ENCODE data around the gene IL17REL. TPM values are rescaled to one million over a fixed set of nuclear protein-coding genes. Genes with fewer than 3 reads are reported as not detected.

IL17REL gene
- polyA plus RNA-seq, 3 donors = not detected

- no peaks in the 10 kb centered on the region for H3K9me3 ChIP-seq (replicated peaks in 1 of 2; ENCODE audit: control insufficient read depth in 1 of 2, insufficient read depth in 1 of 2, low read length in 2 of 2)
- intact Hi-C loops (cut with micrococcal nuclease) = loop anchor here in 1 of 2 donors (10.0 kb wide), 1 partner anchor 342 kb away; the partner anchor contains the start of gene PLXNB2
- H3K4me2 ChIP-seq (replicated peaks; ENCODE audit: extremely low read depth, low read length, poor library complexity, severe bottlenecking) = peak overlapping the region; percentile 88
- H2AFZ ChIP-seq (ENCODE audit: insufficient read depth, low read depth, low read length, poor library complexity, severe bottlenecking) = no peak overlapping the region
- H3K36me3 Mint-ChIP-seq = peaks cover 19 to 35% of the 10 kb centered on the region in 2 donors
- H3K27ac Mint-ChIP-seq = peak overlapping the region; percentile 64 to 92 (median 87)
- H3K9ac ChIP-seq (ENCODE audit: insufficient read depth, low read length, poor library complexity, severe bottlenecking) = peak overlapping the region; percentile 100
- H3K27me3 ChIP-seq (ENCODE audit: control insufficient read depth in 2 of 2, insufficient read depth in 2 of 2, low read length in 2 of 2) = no peaks in the 10 kb centered on the region
- H3K4me1 Mint-ChIP-seq = peaks cover 57% of the 10 kb centered on the region
- no peak for TF ChIP-seq CTCF (IDR thresholded peaks at IDR 0.05)
- DNase-seq = no peak
- peaks cover 67% of the 10 kb centered on the region for H4K20me1 ChIP-seq (ENCODE audit: insufficient read depth, low read length)
- peak overlapping the region; percentile 80 to 97 (median 94) for H3K4me3 ChIP-seq (replicated peaks in 1 of 3; ENCODE audit: low read depth in 2 of 3, low read length in 3 of 3)
- peaks cover 64 to 70% of the 10 kb centered on the region in 2 donors for H3K4me1 ChIP-seq (ENCODE audit: control insufficient read depth in 1 of 2, insufficient read depth in 2 of 2, low read length in 2 of 2)
- H3K27me3 Mint-ChIP-seq (ENCODE audit: low read depth in 3 of 3) = peaks cover 0 to under 1% (median 0%) of the 10 kb centered on the region in 3 donors
- 80% methylated on average over 61 of the region's 63 CpGs for WGBS (ENCODE audit: insufficient coverage)
- peaks cover 51% of the 10 kb centered on the region for H3K79me2 ChIP-seq (ENCODE audit: insufficient read depth, low read length)
- peak overlapping the region; percentile 78 to 95 for H3K4me3 Mint-ChIP-seq
- H3K27ac ChIP-seq (ENCODE audit: low read depth in 1 of 2, low read length in 2 of 2) = peak overlapping the region; percentile 84 to 99
- peaks cover 26 to 27% of the 10 kb centered on the region in 2 donors for H3K36me3 ChIP-seq (replicated peaks in 1 of 2; ENCODE audit: control insufficient read depth in 1 of 2, insufficient read depth in 2 of 2, low read length in 2 of 2)
- no peaks in the 10 kb centered on the region for H3K9me3 Mint-ChIP-seq
These were observed 49.6 kb downstream of the IL17REL start for GRCh38 chr22:49962751-49963646.

GRCh38 chr22:49962012-49962750, 50.4 kb downstream of the IL17REL start:
- intact Hi-C loops (cut with micrococcal nuclease) = loop anchor here in 1 of 2 donors (10.0 kb wide), 1 partner anchor 343 kb away; the partner anchor contains the start of gene PLXNB2

More at GRCh38 chr22:49962012-49962750, 50.4 kb downstream of the IL17REL start:
- Histone ChIP-seq H3K36me3 (replicated peaks in 1 of 2; ENCODE audit: control insufficient read depth in 1 of 2, insufficient read depth in 2 of 2, low read length in 2 of 2) (peaks cover 26 to 27% of the 10 kb centered on the region in 2 donors), H3K9ac (ENCODE audit: insufficient read depth, low read length, poor library complexity, severe bottlenecking) (peak overlapping the region; percentile 100), H3K9me3 (replicated peaks in 1 of 2; ENCODE audit: control insufficient read depth in 1 of 2, insufficient read depth in 1 of 2, low read length in 2 of 2) (no peaks in the 10 kb centered on the region), H4K20me1 (ENCODE audit: insufficient read depth, low read length) (peaks cover 61% of the 10 kb centered on the region), H3K4me1 (ENCODE audit: control insufficient read depth in 1 of 2, insufficient read depth in 2 of 2, low read length in 2 of 2) (peaks cover 56 to 62% of the 10 kb centered on the region in 2 donors), H3K4me2 (replicated peaks; ENCODE audit: extremely low read depth, low read length, poor library complexity, severe bottlenecking) (peak overlapping the region; percentile 88), H3K27ac (ENCODE audit: low read depth in 1 of 2, low read length in 2 of 2) (peak overlapping the region; percentile 91 to 99), H2AFZ (ENCODE audit: insufficient read depth, low read depth, low read length, poor library complexity, severe bottlenecking) (no peak overlapping the region), H3K4me3 (replicated peaks in 1 of 3; ENCODE audit: low read depth in 2 of 3, low read length in 3 of 3) (peak overlapping the region; percentile 80 to 97 (median 94)), H3K27me3 (ENCODE audit: control insufficient read depth in 2 of 2, insufficient read depth in 2 of 2, low read length in 2 of 2) (no peaks in the 10 kb centered on the region), H3K79me2 (ENCODE audit: insufficient read depth, low read length) (peaks cover 48% of the 10 kb centered on the region)
- Mint-ChIP-seq H3K4me3 (peak overlapping the region; percentile 90 to 95), H3K4me1 (peaks cover 49% of the 10 kb centered on the region), H3K27me3 (ENCODE audit: low read depth in 3 of 3) (no peaks in the 10 kb centered on the region), H3K36me3 (peaks cover 15 to 35% of the 10 kb centered on the region in 2 donors), H3K27ac (peak overlapping the region; percentile 89 to 95 (median 91)), H3K9me3 (no peaks in the 10 kb centered on the region)
- WGBS (ENCODE audit: insufficient coverage) = under 1% methylated on average over 52 of the region's 70 CpGs
- TF ChIP-seq CTCF (IDR thresholded peaks at IDR 0.05) = no peak
- DNase-seq = peak; percentile 85 to 95 (median 91)

Data from CD14-positive monocyte (primary cell).